Fibroblast of pulmonary artery (primary cell): ENCODE data around the gene GDPD3.

Source experiments
- DNase-seq: peaks from one replicate; pipeline ENCODE4 v3.0.0-alpha.2; 2010; ENCODE audit warnings: low read depth
- H3K4me3 ChIP-seq: replicated peaks from 2 replicates; pipeline ENCODE4 v1.5.1; 2011; ENCODE audit warnings: low read depth, mild to moderate bottlenecking, control low read depth, low read length, moderate library complexity
- TF ChIP-seq, protein P1 (sequence below): IDR thresholded peaks from 2 replicates; pipeline ENCODE4 v1.5.1; 2011; ENCODE audit warnings: mild to moderate bottlenecking, control low read depth, low read length, inconsistent platforms; ENCODE audit errors: missing control alignments

GDPD3 gene, protein sequence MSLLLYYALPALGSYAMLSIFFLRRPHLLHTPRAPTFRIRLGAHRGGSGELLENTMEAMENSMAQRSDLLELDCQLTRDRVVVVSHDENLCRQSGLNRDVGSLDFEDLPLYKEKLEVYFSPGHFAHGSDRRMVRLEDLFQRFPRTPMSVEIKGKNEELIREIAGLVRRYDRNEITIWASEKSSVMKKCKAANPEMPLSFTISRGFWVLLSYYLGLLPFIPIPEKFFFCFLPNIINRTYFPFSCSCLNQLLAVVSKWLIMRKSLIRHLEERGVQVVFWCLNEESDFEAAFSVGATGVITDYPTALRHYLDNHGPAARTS

DNA sequence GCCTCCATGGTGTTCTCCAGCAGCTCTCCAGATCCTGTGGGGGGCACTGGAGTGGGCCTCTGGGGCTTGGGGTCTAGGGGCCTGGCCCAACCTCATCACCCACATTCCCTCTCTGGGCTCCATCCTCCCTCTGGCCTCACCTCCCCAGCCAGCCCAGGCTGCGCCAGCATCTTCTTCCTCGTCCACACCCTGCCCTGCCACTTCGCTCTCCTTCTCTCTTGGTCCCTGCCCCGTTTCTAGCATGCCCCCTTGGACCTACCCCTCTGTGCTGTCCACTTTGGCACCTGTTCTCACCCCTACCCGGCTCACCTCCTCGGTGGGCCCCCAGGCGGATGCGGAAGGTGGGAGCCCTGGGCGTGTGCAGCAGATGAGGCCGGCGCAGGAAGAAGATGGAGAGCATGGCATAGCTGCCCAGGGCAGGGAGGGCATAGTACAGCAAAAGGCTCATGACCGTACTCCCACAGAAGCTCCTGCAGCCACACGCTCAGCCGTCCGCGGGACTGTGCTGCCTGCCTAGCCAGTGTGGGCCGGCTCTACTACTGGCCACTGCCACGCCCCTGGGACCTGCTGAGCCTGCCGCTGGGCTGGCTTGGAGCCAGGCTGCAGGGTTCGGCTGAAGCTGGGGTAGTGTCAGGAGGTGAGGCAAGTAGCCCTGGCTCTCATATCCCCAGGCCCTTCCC is at the start of gene GDPD3:
Gene GDPD3 (minus strand): TSS at position 507 of the 680 bp plus-strand sequence. CDS start 59 bp downstream, at position 448.
- no peak within 1 kb of the TSS for H3K4me3 ChIP-seq
- TF ChIP-seq, protein P1, sequence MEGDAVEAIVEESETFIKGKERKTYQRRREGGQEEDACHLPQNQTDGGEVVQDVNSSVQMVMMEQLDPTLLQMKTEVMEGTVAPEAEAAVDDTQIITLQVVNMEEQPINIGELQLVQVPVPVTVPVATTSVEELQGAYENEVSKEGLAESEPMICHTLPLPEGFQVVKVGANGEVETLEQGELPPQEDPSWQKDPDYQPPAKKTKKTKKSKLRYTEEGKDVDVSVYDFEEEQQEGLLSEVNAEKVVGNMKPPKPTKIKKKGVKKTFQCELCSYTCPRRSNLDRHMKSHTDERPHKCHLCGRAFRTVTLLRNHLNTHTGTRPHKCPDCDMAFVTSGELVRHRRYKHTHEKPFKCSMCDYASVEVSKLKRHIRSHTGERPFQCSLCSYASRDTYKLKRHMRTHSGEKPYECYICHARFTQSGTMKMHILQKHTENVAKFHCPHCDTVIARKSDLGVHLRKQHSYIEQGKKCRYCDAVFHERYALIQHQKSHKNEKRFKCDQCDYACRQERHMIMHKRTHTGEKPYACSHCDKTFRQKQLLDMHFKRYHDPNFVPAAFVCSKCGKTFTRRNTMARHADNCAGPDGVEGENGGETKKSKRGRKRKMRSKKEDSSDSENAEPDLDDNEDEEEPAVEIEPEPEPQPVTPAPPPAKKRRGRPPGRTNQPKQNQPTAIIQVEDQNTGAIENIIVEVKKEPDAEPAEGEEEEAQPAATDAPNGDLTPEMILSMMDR, result no peak
- no peak for DNase-seq

DNA sequence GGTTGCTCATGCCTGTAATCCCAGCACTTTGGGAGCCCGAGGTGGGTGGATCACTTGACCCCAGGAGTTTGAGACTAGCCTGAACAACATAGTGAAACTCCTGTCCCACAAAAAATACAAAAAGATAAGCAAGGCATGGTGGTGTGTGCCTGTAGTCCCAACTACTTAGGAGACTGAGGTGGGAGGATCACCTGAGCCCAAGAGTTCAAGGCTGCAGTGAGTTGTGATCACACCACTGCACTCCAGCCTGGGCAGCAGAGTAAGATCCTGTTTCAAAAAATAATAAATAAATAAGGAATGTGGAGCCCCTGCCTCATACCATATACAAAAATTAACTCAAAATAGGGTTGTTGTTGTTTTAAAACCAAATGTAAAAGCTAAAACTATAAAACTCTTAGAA is 43.9 kb upstream of the GDPD3 start:
- TF ChIP-seq, protein P1, result no peak
- DNase-seq, result no peak
- no peak overlapping the region for H3K4me3 ChIP-seq

DNA sequence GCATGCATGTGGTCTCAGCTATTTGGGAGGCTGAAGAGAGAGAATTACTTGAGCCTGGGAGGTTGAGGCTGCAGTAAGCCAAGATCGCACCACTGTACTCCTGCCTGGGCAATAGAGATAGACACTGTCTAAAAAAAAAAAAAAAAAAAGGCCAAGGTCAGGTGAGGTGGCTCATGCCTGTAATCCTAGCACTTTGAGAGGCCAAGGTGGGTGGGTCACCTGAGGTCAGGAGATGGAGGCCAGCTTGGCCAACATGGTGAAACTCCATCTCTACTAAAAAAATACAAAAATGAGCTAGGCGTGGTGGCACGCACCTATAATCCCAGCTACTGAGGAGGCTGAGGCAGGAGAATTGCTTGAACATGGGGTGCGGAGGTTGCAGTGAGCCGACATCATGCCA is 41.9 kb upstream of the GDPD3 start:
- TF ChIP-seq, protein P1, result no peak
- DNase-seq, result no peak
- H3K4me3 ChIP-seq, result no peak overlapping the region

DNA sequence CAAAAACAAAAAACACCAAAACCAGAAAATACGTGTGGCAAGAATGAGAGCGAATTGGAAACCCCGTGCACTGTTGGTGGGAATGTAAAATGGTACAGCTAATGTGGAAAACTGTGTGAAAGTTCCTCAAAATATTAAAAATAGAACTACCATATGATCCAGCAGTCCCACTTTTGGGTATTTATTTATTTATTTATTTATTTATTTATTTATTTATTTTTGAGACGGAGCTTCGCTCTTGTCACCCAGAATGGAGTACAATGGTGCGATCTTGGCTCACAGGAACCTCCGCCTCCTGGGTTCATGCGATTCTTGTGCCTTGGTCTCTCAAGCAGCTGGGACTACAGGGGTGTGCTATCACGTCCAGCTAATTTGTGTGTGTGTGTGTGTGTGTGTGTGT is 39.2 kb upstream of the GDPD3 start:
- no peak for DNase-seq
- TF ChIP-seq, protein P1, result no peak
- no peak overlapping the region for H3K4me3 ChIP-seq

DNA sequence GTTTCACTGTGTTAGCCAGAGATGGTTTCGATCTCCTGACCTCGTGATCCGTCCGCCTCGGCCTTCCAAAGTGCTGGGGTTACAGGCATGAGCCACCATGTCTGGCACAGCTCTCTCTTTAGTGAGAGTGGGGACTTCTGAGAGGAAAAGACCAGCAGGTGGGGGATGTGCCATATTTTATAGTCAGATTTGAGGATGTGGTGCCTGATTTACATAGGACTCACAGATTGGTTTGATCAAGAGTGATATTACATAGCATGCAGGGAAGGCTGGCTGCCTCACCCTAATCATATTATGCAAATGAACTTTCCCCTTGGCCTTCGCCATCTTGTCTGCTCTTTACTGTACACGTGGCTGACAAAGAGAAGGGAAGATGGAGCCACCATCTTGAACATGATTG is 37.8 kb upstream of the GDPD3 start:
- DNase-seq, result no peak
- no peak overlapping the region for H3K4me3 ChIP-seq
- TF ChIP-seq, protein P1, result no peak

DNA sequence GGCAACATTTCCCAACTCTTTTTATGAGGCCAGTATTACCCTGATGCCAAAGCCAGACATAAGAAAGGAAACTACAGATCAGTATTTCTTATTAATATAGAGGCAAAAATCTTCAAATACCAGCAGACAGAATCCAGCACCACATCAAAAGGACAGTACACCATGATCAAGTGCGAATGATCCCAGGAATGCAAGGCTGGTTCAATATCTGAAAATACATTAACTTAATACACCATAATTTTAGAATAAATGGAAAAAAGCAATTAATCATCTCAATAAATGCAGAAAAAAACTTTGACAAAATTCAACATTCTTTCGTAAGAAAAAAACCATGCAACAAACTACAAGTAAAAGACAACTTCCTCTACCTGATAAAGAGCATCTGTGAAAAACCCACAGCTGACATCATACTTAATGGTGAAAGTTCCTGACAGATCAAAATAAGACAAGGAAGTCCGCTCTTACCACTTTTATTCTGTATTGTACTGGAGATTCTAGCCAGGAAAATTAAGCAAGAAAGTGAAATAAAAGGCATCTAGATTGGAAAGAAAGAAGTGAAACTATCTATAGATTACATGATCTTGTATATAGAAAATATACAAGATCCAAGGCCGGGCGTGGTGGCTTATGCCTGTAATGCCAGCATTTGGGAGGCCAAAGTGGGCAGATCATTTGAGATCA is 36.1 kb upstream of the GDPD3 start:
- H3K4me3 ChIP-seq, result no peak overlapping the region
- no peak for DNase-seq
- TF ChIP-seq, protein P1, result no peak
